ENCODE data around the gene ZNF384. TPM values are rescaled to one million over a fixed set of nuclear protein-coding genes. Genes with fewer than 3 reads are reported as not detected.

ZNF384 gene
- total RNA-seq, 1 donor from 2014 or later: 50.6 TPM

GRCh38 chr12:6696690-6697583 lies 7.8 kb upstream of the ZNF384 start:
- FAIRE-seq: no peak
- no peaks in the 10 kb centered on the region for H3K36me3 ChIP-seq (ENCODE audit: insufficient read depth, low read length)

GRCh38 chr12:6695313-6696045 lies 6.3 kb upstream of the ZNF384 start:
- Histone ChIP-seq H3K9me3 (ENCODE audit: insufficient read depth, low read depth, low read length) (no peaks in the 10 kb centered on the region), H3K4me1 (ENCODE audit: insufficient read depth, low read length) (no peaks in the 10 kb centered on the region), H3K27me3 (ENCODE audit: insufficient read depth, low read length) (peaks cover 10% of the 10 kb centered on the region), H3K4me3 (ENCODE audit: insufficient read depth, low read depth, low read length) (no peak overlapping the region), H2AFZ (ENCODE audit: low read depth, low read length) (no peak overlapping the region), H3K9ac (ENCODE audit: low read length) (no peak overlapping the region), H4K20me1 (ENCODE audit: insufficient read depth, low read length) (no peaks in the 10 kb centered on the region), H3K79me2 (ENCODE audit: insufficient read depth, low read length) (no peaks in the 10 kb centered on the region), H3K4me2 (ENCODE audit: low read length) (no peak overlapping the region), H3K36me3 (ENCODE audit: insufficient read depth, low read length) (no peaks in the 10 kb centered on the region), H3K27ac (ENCODE audit: low read depth, low read length) (no peak overlapping the region)
- H3K36me3 Mint-ChIP-seq (ENCODE audit: low read depth, unreplicated experiment): peaks cover 6% of the 10 kb centered on the region
- peaks cover 30% of the 10 kb centered on the region for H3K4me1 Mint-ChIP-seq (ENCODE audit: low read depth, unreplicated experiment)
- DNase-seq (ENCODE audit: low read depth): no peak
- no peak for FAIRE-seq
- no peak overlapping the region for H3K4me3 Mint-ChIP-seq (ENCODE audit: unreplicated experiment)
- H3K27me3 Mint-ChIP-seq (ENCODE audit: low read depth, unreplicated experiment): peaks cover 6% of the 10 kb centered on the region
- H3K9me3 Mint-ChIP-seq (ENCODE audit: unreplicated experiment): no peaks in the 10 kb centered on the region
- peak overlapping the region; percentile 63 for H3K27ac Mint-ChIP-seq (ENCODE audit: unreplicated experiment)
- TF ChIP-seq CTCF (IDR thresholded peaks at IDR 0.05; ENCODE audit: insufficient read depth, low read depth, low read length) (no peak), EZH2 (IDR thresholded peaks at IDR 0.05; ENCODE audit: insufficient read depth, low read length) (no peak)

More at GRCh38 chr12:6696690-6697583, 7.8 kb upstream of the ZNF384 start:
- no peak overlapping the region for H3K27ac ChIP-seq (ENCODE audit: low read depth, low read length)
- Mint-ChIP-seq H3K27me3 (ENCODE audit: low read depth, unreplicated experiment) (peaks cover 17% of the 10 kb centered on the region), H3K27ac (ENCODE audit: unreplicated experiment) (peak overlapping the region; percentile 36), H3K4me3 (ENCODE audit: unreplicated experiment) (peak overlapping the region; percentile 43), H3K9me3 (ENCODE audit: unreplicated experiment) (no peaks in the 10 kb centered on the region), H3K36me3 (ENCODE audit: low read depth, unreplicated experiment) (peaks cover 6% of the 10 kb centered on the region), H3K4me1 (ENCODE audit: low read depth, unreplicated experiment) (peaks cover 22% of the 10 kb centered on the region)
- H4K20me1 ChIP-seq (ENCODE audit: insufficient read depth, low read length): no peaks in the 10 kb centered on the region
- no peak overlapping the region for H3K4me3 ChIP-seq (ENCODE audit: insufficient read depth, low read depth, low read length)
- peaks cover 5% of the 10 kb centered on the region for H3K4me1 ChIP-seq (ENCODE audit: insufficient read depth, low read length)
- TF ChIP-seq EZH2 (IDR thresholded peaks at IDR 0.05; ENCODE audit: insufficient read depth, low read length) (no peak), CTCF (IDR thresholded peaks at IDR 0.05; ENCODE audit: insufficient read depth, low read depth, low read length) (no peak)
- H3K9ac ChIP-seq (ENCODE audit: low read length): no peak overlapping the region
- H3K9me3 ChIP-seq (ENCODE audit: insufficient read depth, low read depth, low read length): no peaks in the 10 kb centered on the region
- H3K27me3 ChIP-seq (ENCODE audit: insufficient read depth, low read length): peaks cover 20% of the 10 kb centered on the region
- no peak overlapping the region for H2AFZ ChIP-seq (ENCODE audit: low read depth, low read length)
- H3K4me2 ChIP-seq (ENCODE audit: low read length): no peak overlapping the region
- no peak for DNase-seq (ENCODE audit: low read depth)
- H3K79me2 ChIP-seq (ENCODE audit: insufficient read depth, low read length): no peaks in the 10 kb centered on the region

Data from astrocyte (in vitro differentiated cells and primary cell).